Activated effector memory CD4-positive, alpha-beta T cell treated with anti-CD3 and anti-CD28 coated beads, Interleukin-2, amount 50 U/mL, for 16 hours (primary cell): ENCODE measurements around the gene KIF5C.

Experiments used
- DNase-seq: peaks from one replicate; pipeline ENCODE4 v3.0.0-alpha.2; 2020

Gene KIF5C

GRCh38 chr2:149056541-149057255 is 181.7 kb downstream of the KIF5C start:
- no peak for DNase-seq

GRCh38 chr2:149057401-149057800 is 182.4 kb downstream of the KIF5C start:
- DNase-seq, result no peak

GRCh38 chr2:149058936-149059335 is 183.9 kb downstream of the KIF5C start:
- no peak for DNase-seq

GRCh38 chr2:149059822-149060221 is 184.8 kb downstream of the KIF5C start:
- no peak for DNase-seq

GRCh38 chr2:149061133-149061745 is 186.2 kb downstream of the KIF5C start:
- no peak for DNase-seq

- no peak for DNase-seq
Observed at GRCh38 chr2:149062531-149062930, 187.5 kb downstream of the KIF5C start.

- no peak for DNase-seq
Observed at GRCh38 chr2:149063177-149063576, 188.2 kb downstream of the KIF5C start.

GRCh38 chr2:149064365-149064841 is 189.4 kb downstream of the KIF5C start:
- DNase-seq, result no peak

- DNase-seq, result no peak
Observed at GRCh38 chr2:149064856-149065630, 190.0 kb downstream of the KIF5C start.

- DNase-seq, result no peak
Observed at GRCh38 chr2:149068225-149068995, 193.4 kb downstream of the KIF5C start.

- DNase-seq, result no peak
Observed at GRCh38 chr2:149068996-149069888, 194.2 kb downstream of the KIF5C start.

GRCh38 chr2:149070681-149071320 is 195.8 kb downstream of the KIF5C start:
- no peak for DNase-seq

- no peak for DNase-seq
Observed at GRCh38 chr2:149075105-149075504, 200.1 kb downstream of the KIF5C start.

GRCh38 chr2:149075853-149076252 is 200.8 kb downstream of the KIF5C start:
- no peak for DNase-seq
